Frontal cortex (tissue), 4 donors: Measurements from ENCODE around the gene KLHDC1. TPM values are rescaled to one million over a fixed set of nuclear protein-coding genes. Genes with fewer than 3 reads are reported as not detected.
"Not testable (repeated sequence)": the region's sequence is repeated elsewhere in the genome, so short reads cannot be mapped to it uniquely, and the experiment has no call there.

Experiments
- DNase-seq, 2 donors: peaks; one replicate each; pipeline ENCODE4 v3.0.0; 2012; ENCODE audit warnings: low spot score in 2 of 2
- FAIRE-seq: peaks from 2 replicates; lab custom pipeline; 2012; peaks lifted over from hg19 to GRCh38; lab: Jason Lieb, UNC
- total RNA-seq: library from RNA; depleted of rRNA; stranded (reverse); fragments of >200 nt; gene quantifications from one replicate; pipeline ENCODE4 v1.2.3, GENCODE V29; 2014
- donor health status: control.
- donor health status: control.
- donor health status: control.

The KLHDC1 gene, protein sequence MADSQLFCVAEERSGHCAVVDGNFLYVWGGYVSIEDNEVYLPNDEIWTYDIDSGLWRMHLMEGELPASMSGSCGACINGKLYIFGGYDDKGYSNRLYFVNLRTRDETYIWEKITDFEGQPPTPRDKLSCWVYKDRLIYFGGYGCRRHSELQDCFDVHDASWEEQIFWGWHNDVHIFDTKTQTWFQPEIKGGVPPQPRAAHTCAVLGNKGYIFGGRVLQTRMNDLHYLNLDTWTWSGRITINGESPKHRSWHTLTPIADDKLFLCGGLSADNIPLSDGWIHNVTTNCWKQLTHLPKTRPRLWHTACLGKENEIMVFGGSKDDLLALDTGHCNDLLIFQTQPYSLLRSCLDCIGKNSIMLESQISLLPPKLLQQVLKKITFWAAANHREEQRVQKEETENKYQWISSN
- 27.3 TPM for total RNA-seq

DNA sequence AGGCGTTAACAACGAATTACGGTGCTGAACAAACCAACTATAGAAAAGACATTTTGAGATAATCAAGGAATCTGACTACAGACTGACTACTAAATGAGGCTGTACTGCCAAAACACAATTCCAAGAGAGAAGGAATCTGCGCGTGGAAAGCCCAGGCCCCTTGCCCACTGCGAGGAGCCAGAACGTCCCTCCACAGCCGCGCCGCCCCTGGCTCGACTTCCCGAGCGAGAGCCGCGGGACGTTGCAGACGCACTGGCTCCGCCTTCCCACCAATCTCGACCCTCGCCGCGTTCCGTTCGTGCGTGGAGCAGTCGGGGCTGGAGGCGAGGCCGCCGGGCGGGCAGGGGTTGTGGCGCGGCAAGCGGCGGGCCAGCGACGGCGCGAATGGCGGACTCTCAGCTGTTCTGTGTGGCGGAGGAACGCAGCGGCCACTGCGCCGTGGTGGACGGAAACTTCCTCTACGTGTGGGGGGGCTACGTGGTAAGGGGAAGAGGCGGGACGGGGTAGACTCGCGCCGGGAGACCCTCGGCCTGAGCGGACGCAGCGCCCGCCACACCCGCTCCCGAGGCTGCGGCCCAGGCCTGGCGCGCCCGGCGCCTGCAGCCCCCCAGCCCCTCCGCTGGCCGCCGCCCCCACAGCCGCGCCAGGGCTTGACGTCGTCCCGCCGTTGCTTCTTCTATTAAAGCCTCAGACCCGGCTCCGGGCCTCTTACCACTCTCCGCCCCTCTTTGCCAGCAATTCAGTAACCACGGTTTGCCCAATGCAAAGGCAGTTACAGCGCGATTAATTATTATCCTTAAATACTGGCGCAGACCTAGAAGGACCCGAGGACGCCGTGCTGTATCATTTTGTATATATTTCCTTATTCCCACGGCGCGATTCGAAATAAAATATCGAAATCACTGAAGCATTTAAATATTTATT, at the start of gene KLHDC1:
KLHDC1 (plus strand) TSS at position 310 of the 924 bp plus-strand sequence; CDS start at position 385, 75 bp downstream.
- DNase-seq (peak; percentile 77 to 82), FAIRE-seq (no peak)

DNA sequence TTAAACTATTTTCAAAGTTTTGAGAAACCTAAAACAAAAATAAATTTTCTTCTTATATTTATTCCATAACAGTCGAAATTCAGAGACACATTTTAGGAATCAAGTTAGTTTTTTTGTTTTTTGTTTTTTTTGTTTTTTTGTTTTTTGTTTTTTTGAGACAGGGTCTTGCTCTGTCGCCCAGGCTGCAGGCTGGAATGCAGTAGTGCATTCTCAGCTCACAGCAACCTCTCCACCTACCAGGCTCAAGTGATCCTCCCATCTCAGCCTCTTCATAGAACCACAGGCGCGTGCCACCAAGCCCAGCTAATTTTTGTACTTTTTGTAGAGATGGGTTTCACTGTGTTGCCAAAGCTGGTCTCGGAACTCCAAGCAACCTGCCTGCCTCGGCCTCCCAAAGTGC, 39.4 kb upstream of the KLHDC1 start:
- FAIRE-seq, result no peak
- no peak for DNase-seq

DNA sequence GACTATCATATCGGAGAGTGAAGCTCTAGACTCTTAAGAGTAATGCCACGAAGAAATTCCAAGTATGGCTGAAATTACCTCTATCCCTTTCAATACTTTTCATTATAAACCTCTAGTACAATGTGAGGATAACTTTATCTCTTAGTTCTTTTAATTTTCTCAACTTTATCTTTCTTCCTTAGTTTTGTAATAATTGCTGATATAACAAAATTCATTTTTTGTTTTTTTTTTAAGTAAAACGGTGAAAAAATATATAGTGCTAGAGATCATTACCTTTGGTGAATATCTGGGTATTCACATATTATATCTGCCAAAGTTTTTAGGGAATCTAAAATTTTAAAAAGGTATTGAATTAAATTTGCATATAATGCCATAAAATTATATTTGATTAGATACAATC, 38.4 kb upstream of the KLHDC1 start:
- FAIRE-seq, result peak; percentile 71
- no peak for DNase-seq

DNA sequence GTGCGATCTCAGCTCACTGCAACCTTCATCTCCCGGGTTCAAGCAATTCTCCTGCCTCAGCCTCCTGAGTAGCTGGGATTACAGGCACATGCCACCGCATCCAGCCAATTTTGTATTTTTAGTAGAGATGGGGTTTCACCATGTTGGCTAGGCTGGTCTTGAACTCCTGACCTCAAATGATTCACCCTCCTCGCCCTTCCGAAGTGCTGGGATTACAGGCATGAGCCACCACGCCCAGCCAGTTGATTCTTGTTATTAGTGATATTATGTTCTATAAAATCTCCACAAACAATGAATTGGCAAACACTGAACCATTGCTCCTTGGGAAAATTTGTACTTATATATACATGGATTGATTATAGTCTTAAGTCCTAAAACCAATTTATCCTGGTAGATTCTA, 35.4 kb upstream of the KLHDC1 start:
- FAIRE-seq, DNase-seq: not testable (repeated sequence)

DNA sequence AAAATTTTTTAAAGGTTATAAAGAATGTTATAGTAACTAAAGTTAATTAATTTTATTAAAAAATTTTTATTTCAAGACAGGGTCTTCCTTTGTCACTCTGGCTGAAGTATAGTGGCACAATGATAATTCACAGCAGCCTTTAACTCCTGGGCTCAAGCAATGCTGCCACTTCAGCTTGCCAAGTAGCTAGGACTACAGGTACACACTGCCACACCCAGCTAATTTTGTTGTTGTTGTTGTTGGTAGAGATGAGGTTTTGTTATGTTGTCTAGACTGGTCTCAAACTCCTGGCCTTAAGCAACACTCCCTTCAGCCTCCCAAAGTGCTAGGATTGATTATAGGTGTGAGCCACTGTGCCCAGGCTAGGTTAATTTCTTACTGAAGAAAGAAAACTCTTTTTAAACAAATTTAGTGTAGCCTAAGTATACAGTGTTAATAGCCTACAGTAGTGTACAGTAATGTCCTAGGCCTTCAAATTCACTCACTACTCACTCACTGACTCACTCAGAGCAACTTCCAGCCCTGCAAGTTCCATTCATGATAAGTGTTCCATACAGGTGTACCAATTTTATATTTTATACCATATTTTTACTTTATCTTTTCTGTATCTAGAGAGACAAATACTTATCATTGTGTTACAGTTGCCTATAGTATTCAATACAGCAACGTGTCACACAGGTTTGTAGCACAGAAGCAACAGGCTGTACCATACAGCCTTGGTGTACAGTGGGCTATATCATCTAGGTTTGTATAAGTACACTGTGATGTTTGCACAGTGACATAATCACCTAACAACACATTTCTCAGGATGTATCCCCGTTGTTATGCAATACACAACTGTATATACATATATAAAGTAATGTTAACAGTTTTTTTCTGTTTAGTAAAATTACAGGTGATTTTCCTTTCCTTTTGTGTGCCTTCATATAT, 33.1 kb upstream of the KLHDC1 start:
- FAIRE-seq, result no peak
- DNase-seq, result no peak

DNA sequence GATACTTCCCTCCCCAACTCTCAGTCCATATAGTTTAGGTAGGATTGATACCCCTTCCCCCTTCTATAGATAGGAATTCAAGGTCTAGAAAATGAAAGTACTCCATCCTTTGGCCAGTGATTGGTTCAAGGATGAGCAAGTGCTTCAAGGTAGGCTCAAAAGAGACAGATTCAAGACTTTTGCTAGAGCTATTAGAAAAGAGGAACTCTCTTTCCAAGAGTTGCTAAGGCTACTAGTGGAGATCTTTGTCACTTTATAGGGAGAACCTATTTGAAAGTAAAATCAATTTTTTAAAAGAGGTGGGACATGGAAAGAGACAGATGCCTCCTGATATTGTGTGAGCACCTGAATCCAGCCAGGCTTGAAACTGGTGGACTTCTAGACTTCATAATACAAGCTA, 22.4 kb upstream of the KLHDC1 start:
- FAIRE-seq (no peak), DNase-seq (no peak)

DNA sequence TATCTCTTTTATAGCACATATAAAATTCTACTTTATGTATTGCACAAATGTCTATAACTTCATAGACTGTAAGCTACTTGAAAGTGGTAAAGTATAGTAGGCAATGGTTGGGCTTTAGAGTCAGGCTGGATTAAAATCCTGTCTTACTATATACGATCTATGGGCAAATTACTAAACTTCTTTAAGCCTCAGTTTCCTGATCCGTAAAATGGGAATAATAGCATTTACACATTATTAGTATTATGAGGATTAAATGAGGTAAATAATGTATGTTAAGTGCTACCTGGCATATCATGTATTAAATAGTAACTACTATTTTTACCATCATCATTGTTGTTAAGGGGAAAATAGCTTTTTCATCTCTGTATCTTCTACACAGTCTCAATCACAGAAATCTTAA, 19.3 kb upstream of the KLHDC1 start:
- FAIRE-seq (no peak), DNase-seq (no peak)

DNA sequence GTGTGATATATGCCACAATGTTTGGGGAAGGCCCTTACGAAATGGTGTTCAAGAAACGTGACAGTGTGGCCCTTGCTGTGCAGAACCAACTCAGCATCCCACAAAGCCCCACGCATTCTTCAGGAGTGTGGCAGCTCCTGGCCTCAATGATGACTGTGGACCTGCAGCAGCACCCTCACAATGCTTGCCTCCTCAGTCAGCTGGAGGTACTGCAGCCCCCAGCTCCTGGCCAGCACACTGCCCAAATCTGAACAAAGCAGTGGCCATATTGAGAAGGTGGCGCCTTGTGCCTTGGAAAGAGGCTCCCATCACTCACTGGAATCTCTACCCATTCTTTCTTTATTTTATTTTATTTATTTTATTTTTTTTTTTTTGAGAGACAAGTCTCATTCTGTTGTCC, 15.3 kb upstream of the KLHDC1 start:
- DNase-seq (no peak), FAIRE-seq (no peak)

DNA sequence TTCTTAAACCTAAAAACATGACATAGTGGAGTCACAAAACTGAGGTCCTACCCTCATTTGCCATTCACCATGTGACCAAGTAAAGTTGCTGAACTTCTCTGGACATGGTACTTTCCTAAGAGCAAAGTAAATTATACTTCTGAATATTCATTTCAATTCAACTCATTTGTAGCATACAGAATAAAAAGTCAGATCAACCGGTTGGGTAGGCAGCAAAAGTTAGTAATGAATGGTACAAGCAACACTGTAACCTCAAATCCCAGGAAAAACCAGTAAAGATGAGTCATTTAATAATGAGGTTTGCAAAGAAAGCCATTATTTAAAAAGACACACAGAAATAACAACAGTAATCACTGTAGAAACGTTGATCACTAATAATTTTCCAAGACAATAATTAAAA, 13.6 kb upstream of the KLHDC1 start:
- FAIRE-seq, result no peak
- no peak for DNase-seq

DNA sequence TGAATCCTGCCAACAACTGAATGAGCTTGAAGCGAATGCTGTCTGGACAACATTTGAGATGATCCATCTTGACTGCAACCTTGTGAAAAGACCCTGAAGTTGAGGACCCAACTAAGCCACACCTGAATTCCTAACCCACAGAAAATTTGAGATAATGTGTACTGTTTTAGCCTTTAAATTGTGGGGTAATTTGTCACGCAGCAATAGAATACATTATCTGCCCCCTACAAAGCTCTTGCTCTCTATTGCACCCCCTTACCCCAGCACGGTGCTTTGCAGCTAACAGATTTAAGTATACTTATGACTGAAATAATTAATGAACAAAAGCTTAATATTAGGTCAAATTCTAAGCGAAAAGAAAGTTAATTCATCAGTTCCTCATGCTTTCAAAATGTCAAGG, 6.5 kb upstream of the KLHDC1 start:
- DNase-seq (no peak), FAIRE-seq (no peak)

DNA sequence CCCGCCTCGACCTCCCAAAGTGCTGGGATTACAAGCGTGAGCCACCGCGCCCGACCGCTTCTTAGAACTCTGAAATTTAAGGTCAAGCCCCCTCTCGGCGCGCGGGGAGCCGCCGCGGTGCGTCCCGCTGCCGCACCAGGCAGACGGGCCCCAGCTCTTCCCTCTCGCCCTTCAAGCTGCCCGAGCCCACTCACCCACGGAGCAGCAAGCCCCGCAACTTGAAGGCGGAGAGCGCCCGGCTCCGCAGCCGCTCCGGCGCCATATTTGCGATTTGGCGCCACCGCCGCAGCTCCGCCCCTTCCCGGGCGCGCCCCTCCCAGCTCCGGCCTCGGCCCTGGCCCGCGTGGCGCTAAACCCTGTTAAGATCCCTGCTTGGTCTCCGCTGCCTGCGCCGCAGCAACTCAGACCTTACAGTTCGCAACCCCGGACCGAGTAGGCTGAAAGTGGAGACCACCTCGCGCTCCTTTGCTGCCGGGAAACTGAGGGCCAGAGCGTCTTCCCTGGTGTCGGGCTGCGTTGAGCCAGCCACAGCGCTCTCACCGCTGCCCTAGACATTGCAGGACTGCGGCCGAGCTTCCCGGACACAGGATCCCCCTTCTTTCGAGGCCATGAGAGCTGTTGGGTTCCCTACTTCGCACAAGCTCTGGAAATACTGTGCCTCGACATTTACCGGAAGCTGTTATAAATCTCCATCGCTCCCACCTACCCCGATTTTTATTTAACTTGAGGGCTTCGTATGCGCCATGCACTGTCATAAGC, 4.8 kb upstream of the KLHDC1 start, which contains the start of gene POLE2:
POLE2 (minus strand) TSS at position 273 of the 759 bp plus-strand sequence; CDS start at position 262, 11 bp downstream.
- FAIRE-seq, result no peak
- DNase-seq, result peak; percentile 63 to 74

DNA sequence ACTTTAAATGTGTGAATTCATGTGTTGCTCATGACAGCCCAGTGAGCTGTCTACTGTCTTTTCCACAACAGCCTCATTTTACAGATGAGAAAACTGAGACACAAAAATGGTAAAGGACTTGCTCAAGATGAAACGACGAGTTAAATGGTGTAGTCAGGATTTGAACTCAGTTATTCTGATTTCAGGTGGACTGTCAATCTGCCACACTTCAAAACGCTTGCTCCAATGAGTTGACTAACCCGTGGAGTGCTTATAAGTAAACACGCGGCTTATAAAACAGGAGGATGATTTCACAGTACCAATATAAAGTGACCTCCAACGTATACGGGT, 4.3 kb upstream of the KLHDC1 start:
- no peak for DNase-seq
- FAIRE-seq, result no peak

DNA sequence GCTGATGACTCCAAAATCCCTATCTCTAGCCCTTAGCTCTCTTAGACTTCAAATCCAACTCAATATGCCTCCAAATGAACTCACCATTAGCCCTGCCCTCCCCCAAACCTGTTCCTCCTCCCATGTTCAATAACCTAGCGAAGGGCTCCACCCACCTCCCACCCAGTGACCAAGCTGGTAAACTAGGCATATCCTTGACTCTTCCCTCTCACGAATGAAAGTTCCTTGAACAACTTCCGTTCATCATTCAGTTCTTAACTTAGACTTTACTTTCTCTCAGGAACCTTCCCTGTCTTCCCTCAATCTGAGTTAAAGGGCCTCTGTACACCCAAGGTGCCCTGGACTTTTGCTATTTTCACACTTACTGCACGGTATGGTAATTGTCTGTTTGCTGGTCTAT, 1.9 kb upstream of the KLHDC1 start:
- DNase-seq, result no peak
- no peak for FAIRE-seq

DNA sequence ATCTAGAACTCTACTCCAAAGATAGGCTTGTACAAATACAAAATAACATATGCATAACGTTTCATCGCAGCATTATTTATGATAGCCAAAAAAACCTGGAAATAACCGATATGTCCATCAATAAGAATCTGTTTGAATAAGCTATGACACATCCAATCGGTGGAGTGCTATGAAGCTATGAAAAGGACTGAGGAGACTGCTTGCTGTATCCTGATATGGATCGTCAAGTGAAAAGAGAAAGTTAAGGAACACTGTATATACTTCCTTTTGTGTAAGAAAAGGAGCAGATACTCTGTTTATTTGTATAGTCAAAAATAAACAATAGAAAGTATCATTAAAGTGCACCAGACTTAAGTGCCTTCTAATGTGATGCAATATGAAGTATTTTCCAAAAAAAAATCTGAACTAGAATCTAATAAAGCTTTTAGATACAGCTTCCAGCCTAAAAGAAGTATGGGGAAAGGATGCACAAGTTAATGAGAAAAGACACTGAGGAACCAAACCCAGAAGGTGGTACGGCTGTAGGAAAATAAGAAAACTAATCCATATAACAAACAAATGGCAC, 645 bp upstream of the KLHDC1 start:
- FAIRE-seq (no peak), DNase-seq (no peak)

DNA sequence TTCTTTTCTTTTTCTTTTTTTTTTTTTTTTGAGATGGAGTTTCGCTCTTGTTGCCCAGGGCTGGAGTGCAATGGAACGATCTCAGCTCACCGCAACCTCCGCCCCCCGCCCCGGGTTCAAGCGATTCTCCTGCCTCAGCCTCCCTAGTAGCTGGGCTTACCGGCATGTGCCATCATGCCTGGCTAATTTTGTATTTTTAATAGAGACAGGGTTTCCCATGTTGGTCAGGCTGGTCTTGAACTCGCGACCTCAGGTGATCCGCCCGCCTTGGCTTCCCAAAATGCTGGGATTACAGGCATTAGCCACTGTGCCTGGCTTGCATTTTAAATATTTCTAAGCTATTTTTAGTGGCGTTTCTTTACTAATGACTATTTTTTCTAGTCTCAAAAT, 810 bp downstream of the KLHDC1 start:
- FAIRE-seq, DNase-seq: not testable (repeated sequence)

DNA sequence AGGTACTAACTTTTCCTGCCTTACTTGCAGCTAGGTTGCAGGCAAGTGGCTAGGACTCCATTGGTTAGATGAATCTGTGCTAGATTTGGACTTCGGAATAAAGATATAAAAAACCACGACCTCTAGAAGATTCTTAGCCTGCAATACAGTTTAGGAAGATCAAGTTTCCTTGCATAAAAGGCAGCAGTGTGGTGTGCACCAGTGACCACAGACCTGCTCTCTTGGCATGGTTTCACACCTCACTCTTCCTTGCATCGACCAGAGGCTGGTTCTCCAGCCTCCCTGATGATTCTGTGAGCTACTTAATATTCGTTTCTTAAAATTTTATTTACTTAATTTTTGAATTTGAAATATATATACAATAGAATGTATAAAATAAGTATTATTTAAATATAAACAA, 9.8 kb downstream of the KLHDC1 start:
- DNase-seq, result no peak
- FAIRE-seq, result no peak

DNA sequence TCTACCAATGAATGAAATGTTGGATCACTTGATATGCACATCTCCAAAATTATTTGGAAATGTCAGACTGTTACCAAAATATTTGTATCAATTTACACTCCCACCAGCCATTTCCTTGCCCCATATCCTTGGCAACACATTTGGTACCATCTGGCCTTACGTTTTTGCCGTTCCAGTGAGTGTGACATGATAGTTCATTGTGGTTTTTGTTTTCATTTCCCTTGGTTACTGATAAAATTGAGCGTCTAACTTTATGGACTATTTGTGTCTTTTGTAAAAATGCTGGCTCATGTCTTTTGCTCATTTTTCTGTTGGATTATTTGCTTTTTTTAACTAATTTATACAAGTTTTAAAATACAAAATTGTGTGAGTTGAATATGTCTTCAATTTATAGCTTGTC, 11.0 kb downstream of the KLHDC1 start:
- FAIRE-seq (no peak), DNase-seq (no peak)

DNA sequence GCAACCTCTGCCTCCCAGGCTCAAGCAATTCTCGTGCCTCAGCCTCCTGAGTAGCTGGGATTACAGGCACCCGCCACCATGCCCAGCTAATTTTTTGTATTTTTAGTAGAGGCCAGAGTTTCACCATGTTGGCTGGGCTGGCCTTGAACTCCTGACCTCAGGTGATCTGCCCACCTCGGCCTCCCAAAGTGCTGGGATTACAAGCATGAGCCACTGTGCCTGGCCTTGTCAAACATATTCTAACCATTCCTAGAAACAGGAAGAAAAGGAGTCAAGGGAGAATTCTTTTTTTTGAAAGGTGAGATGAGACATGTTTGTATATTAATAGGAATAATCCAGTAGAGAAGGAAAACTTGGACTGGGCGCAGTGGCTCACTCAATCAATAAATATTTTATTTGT, 11.6 kb downstream of the KLHDC1 start:
- not testable (repeated sequence) for FAIRE-seq, DNase-seq

DNA sequence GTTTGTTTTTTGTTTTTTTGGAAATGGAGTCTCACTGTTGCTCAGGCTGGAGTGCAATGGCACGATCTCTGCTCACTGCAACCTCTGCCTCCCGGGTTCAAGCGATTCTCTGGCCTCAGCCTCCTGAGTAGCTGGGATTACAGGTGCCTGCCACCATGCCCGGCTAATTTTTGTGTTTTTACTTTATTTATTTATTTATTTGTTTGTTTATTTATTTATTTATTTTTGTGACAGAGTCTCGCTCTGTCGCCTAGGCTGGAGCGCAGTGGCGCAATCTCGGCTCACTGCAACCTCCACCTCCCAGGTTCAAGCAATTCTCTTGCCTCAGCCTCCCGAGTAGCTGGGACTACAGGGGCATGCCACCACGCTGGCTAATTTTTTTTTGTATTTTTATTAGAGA, 18.1 kb downstream of the KLHDC1 start:
- not testable (repeated sequence) for DNase-seq, FAIRE-seq
